ENCODE results near the gene ATP7B.

GRCh38 chr13:52029569-52029968, 18.3 kb upstream of the ATP7B start:
- no peak for TF ChIP-seq SUZ12 (IDR thresholded peaks at IDR 0.05; ENCODE audit: extremely low read depth, insufficient read depth, insufficient read length)
- no peak for TF ChIP-seq ZNF274 (IDR thresholded peaks at IDR 0.05; ENCODE audit: low read depth, low read length)

Data from NT2/D1 (cell line).